B cell (primary cell): Measurements from ENCODE around the gene CDC25B. TPM values are rescaled to one million over a fixed set of nuclear protein-coding genes. Genes with fewer than 3 reads are reported as not detected.

ENCODE experiments used
- ATAC-seq: fragments of 200-7000 bp; cut with Tn5 transposase; one replicate; pipeline ENCODE4 v1.10.0; 2021; ENCODE audit warnings: low read depth, mild to moderate bottlenecking, moderate number of reproducible peaks, moderate library complexity
- CTCF ChIA-PET: fragments of 350-600 bp; sonication (Branson Sonifier 250); formaldehyde crosslinking; loops from one replicate; lab custom pipeline; 2021; ENCODE audit warnings: antibody characterized with exemption, inconsistent platforms; lab: Charles Lee
- POLR2A ChIA-PET: fragments of 350-600 bp; sonication (Branson Sonifier 250); formaldehyde crosslinking; loops from one replicate; lab custom pipeline; 2021; ENCODE audit warnings: antibody characterized with exemption; lab: Charles Lee
- DNase-seq: peaks from one replicate; pipeline ENCODE4 v3.0.0; 2013
- H2AFZ ChIP-seq: 2 replicates; pipeline ENCODE4 v1.6.1; 2012; ENCODE audit warnings: mild to moderate bottlenecking, low read depth, low read length; ENCODE audit not compliant: insufficient read depth, poor library complexity, severe bottlenecking
- H3K27ac ChIP-seq, 2 donors: 1 replicate in 1 of 2; 2 replicates in 1 of 2; pipeline ENCODE4 v1.5.1; 2012 to 2013; ENCODE audit warnings: low read length in 2 of 2, mild to moderate bottlenecking in 2 of 2, moderate library complexity in 1 of 2
- H3K27me3 ChIP-seq, 4 experiments: fragments of 200-600 bp in 1 of 4; sonication (generic) in 1 of 4; replicated peaks in 1 of 4; 1 replicate in 2 of 4; 2 replicates in 2 of 4; pipeline versions ENCODE4 v1.6.1 to v1.7.0; 2013 to 2016; ENCODE audit warnings: low read length in 3 of 4, mild to moderate bottlenecking in 2 of 4, mixed read lengths in 1 of 4, moderate library complexity in 1 of 4; ENCODE audit not compliant: insufficient read depth in 4 of 4, control insufficient read depth in 3 of 4; ENCODE audit errors: control extremely low read depth in 1 of 4
- H3K36me3 ChIP-seq, 2 experiments: replicated peaks in 1 of 2; 1 replicate in 1 of 2; 2 replicates in 1 of 2; pipeline versions ENCODE4 v1.6.1 to v1.7.1; 2013; ENCODE audit warnings: low read length in 1 of 2; ENCODE audit not compliant: insufficient read depth in 2 of 2, control insufficient read depth in 1 of 2; ENCODE audit errors: control extremely low read depth in 1 of 2, extremely low read depth in 1 of 2
- H3K4me1 ChIP-seq, 2 donors: fragments of 200-600 bp in 1 of 2; sonication (generic) in 1 of 2; 1 replicate in 1 of 2; 2 replicates in 1 of 2; pipeline versions ENCODE4 v1.5.1 to v1.6.1; 2013 to 2017; ENCODE audit warnings: low read length in 2 of 2; ENCODE audit not compliant: control insufficient read depth in 2 of 2, insufficient read depth in 2 of 2
- H3K4me2 ChIP-seq: replicated peaks from 2 replicates; pipeline ENCODE3; 2012; ENCODE audit warnings: mild to moderate bottlenecking, low read depth, low read length; ENCODE audit not compliant: poor library complexity, severe bottlenecking
- H3K4me3 ChIP-seq, 5 experiments: fragments of 200-600 bp in 1 of 5; sonication (generic) in 1 of 5; 1 replicate in 3 of 5; 2 replicates in 2 of 5; pipeline versions ENCODE4 v1.5.1 to v1.7.0; 2011 to 2016; ENCODE audit warnings: low read length in 4 of 5, mild to moderate bottlenecking in 4 of 5, low read depth in 2 of 5, control low read depth in 1 of 5, moderate library complexity in 1 of 5; ENCODE audit not compliant: insufficient read depth in 1 of 5; ENCODE audit errors: control extremely low read depth in 1 of 5, extremely low read depth in 1 of 5
- H3K79me2 ChIP-seq: fragments of 200-600 bp; sonication (generic); one replicate; pipeline ENCODE4 v1.6.0; 2016; ENCODE audit warnings: low read length; ENCODE audit not compliant: control insufficient read depth, insufficient read depth
- H3K9ac ChIP-seq: fragments of 200-600 bp; sonication (generic); 2 replicates; pipeline ENCODE4 v1.6.1; 2017; ENCODE audit warnings: mild to moderate bottlenecking, low read length, moderate library complexity
- H3K9me3 ChIP-seq, 3 donors: one replicate each; pipeline versions ENCODE4 v1.6.1 to v1.7.1; 2013; ENCODE audit warnings: low read length in 2 of 3; ENCODE audit not compliant: control insufficient read depth in 2 of 3, insufficient read depth in 1 of 3; ENCODE audit errors: control extremely low read depth in 1 of 3
- H4K20me1 ChIP-seq: 2 replicates; pipeline ENCODE4 v1.6.0; 2012; ENCODE audit warnings: mild to moderate bottlenecking, low read length; ENCODE audit not compliant: insufficient read depth, control insufficient read depth, poor library complexity, severe bottlenecking
- H3K27ac Mint-ChIP-seq: one replicate; pipeline ENCODE4 v1.8.0; 2021; ENCODE audit warnings: mixed read lengths
- H3K27me3 Mint-ChIP-seq: one replicate; pipeline ENCODE4 v1.8.0; 2021; ENCODE audit warnings: mixed read lengths
- H3K4me1 Mint-ChIP-seq: one replicate; pipeline ENCODE4 v1.8.0; 2021; ENCODE audit warnings: mixed read lengths
- H3K4me3 Mint-ChIP-seq: one replicate; pipeline ENCODE4 v1.8.0; 2021; ENCODE audit warnings: mixed read lengths
- H3K9me3 Mint-ChIP-seq: one replicate; pipeline ENCODE4 v1.8.0; 2022; ENCODE audit warnings: mixed read lengths; ENCODE audit not compliant: insufficient read depth
- CTCF ChIP-seq: fragments of 200-600 bp; IDR thresholded peaks from one replicate; pipeline ENCODE4 v1.8.0; 2022; ENCODE audit warnings: antibody characterized with exemption, mild to moderate bottlenecking
- EZH2 ChIP-seq: IDR thresholded peaks from 2 replicates; pipeline ENCODE4 v1.6.1; 2012; ENCODE audit warnings: borderline replicate concordance, low read depth, mild to moderate bottlenecking, moderate library complexity, low read length; ENCODE audit not compliant: insufficient read depth, poor library complexity, severe bottlenecking
- WGBS: methylation state at CpG from one replicate; pipeline ENCODE4 v1.1.5; 2013; ENCODE audit warnings: missing lambda C conversion rate; ENCODE audit not compliant: insufficient coverage; 5-methylcytosine and 5-hydroxymethylcytosine counted together
- intact Hi-C: fragments of 100-400 bp; cut with micrococcal nuclease; formaldehyde crosslinking; loops from one replicate; pipeline ENCODE4 v1.10.0; 2022
- polyA plus RNA-seq: library from polyadenylated mRNA; depleted of rRNA; stranded (reverse); fragments of >200 nt; gene quantifications from 2 replicates; pipeline ENCODE4 v1.2.3, GENCODE V29; 2012
- total RNA-seq, 2 donors: library from RNA; stranded (reverse); fragments of 120-200 nt in 1 of 2; gene quantifications; 1 replicate in 1 of 2; 2 replicates in 1 of 2; pipeline versions ENCODE4 v1.2.3 to v1.2.4, GENCODE V29; 2013 to 2022

CDC25B gene
- total and polyA plus RNA-seq, 2 donors (not counting 1 experiment from before 2014, with no cell fraction given): 72.3 to 114 TPM

- Mint-ChIP-seq H3K4me1 (peaks cover 9% of the 10 kb centered on the region), H3K4me3 (no peak overlapping the region), H3K9me3 (no peaks in the 10 kb centered on the region), H3K27me3 (peaks cover 26% of the 10 kb centered on the region), H3K27ac (no peak overlapping the region)
- Histone ChIP-seq H4K20me1 (no peaks in the 10 kb centered on the region), H3K4me1 (peaks cover 0 to 16% of the 10 kb centered on the region in 2 donors), H3K36me3 (no peaks in the 10 kb centered on the region), H3K27me3 (peaks cover 0 to 23% (median 2%) of the 10 kb centered on the region in 4 experiments), H3K27ac (no peak overlapping the region), H3K4me2 (no peak overlapping the region), H3K9ac (no peak overlapping the region), H2AFZ (no peak overlapping the region), H3K79me2 (peaks cover 3% of the 10 kb centered on the region), H3K9me3 (peaks cover 0 to 10% (median 0%) of the 10 kb centered on the region in 3 donors), H3K4me3 (no peak overlapping the region)
- CTCF ChIA-PET: interaction anchor here (0.8 to 1.0 kb wide), 2 partner anchors 10 to 12 kb away, joined by 3 to 5 read pairs; no protein-coding TSS in a partner anchor
- DNase-seq (no peak), ATAC-seq (no peak)
- TF ChIP-seq CTCF: no peak
- TF ChIP-seq EZH2: no peak
- intact Hi-C loops: no loop called here
- POLR2A ChIA-PET: no interaction called here
- 100% methylated on average over 1 of the region's 2 CpGs for WGBS
Measured at GRCh38 chr20:3747471-3747870, 48.6 kb upstream of the CDC25B start.

DNA sequence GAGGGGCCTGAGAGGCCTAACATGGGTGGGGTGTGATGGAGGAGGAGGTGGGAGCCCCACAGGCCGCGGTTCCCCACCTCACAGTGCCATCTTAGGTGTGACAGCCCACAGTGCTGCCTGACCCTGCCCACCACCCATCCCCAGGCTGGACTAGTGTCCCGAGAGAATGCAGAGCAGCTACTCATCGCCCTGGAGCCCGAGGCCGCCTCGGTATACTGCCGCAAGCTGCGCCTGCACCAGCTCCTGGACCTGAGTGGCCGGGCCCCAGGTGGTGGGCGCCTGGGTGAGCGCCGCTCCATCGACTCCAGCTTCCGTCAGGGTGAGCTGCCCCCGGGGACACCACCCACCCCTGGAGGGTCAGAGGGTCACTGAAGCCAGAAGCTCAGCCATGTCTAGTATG, 48.0 kb upstream of the CDC25B start:
- Histone ChIP-seq H3K9me3 (peaks cover 0 to 10% (median 0%) of the 10 kb centered on the region in 3 donors), H3K4me2 (no peak overlapping the region), H3K79me2 (peaks cover 3% of the 10 kb centered on the region), H3K4me3 (no peak overlapping the region), H3K36me3 (no peaks in the 10 kb centered on the region), H3K27me3 (peaks cover 0 to 23% (median 2%) of the 10 kb centered on the region in 4 experiments), H2AFZ (no peak overlapping the region), H3K4me1 (peaks cover 0 to 20% of the 10 kb centered on the region in 2 donors), H3K9ac (no peak overlapping the region), H4K20me1 (no peaks in the 10 kb centered on the region), H3K27ac (no peak overlapping the region)
- intact Hi-C loops: no loop called here
- no peak for DNase-seq
- TF ChIP-seq CTCF (no peak), EZH2 (no peak)
- CTCF ChIA-PET: interaction anchor here (0.8 to 1.1 kb wide), 3 partner anchors 9 to 21 kb away, joined by 3 to 5 read pairs (median 3); no protein-coding TSS in a partner anchor
- POLR2A ChIA-PET: no interaction called here
- H3K27ac Mint-ChIP-seq: no peak overlapping the region
- no peak overlapping the region for H3K4me3 Mint-ChIP-seq
- 89% methylated on average over 14 of the region's 16 CpGs for WGBS
- H3K27me3 Mint-ChIP-seq: peaks cover 26% of the 10 kb centered on the region
- no peaks in the 10 kb centered on the region for H3K9me3 Mint-ChIP-seq
- H3K4me1 Mint-ChIP-seq: peaks cover 11% of the 10 kb centered on the region
- ATAC-seq: no peak
